ENCODE measurements around the gene SFTPD. TPM values are rescaled to one million over a fixed set of nuclear protein-coding genes. Genes with fewer than 3 reads are reported as not detected.

The SFTPD gene
- total RNA-seq, 1 donor from 2014 or later = not detected

- peaks cover 13% of the 10 kb centered on the region for H3K27me3 ChIP-seq (ENCODE audit: control insufficient read depth, insufficient read depth, low read length)
- TF ChIP-seq CTCF (IDR thresholded peaks at IDR 0.05; ENCODE audit: insufficient read depth, low read length, poor library complexity, severe bottlenecking) = no peak
- H3K4me3 ChIP-seq (ENCODE audit: low read depth, low read length) = no peak overlapping the region
- H3K36me3 ChIP-seq (ENCODE audit: control insufficient read depth, insufficient read depth, low read length) = no peaks in the 10 kb centered on the region
- DNase-seq (ENCODE audit: low read depth) = peak; percentile 51
These were observed 35.9 kb upstream of the SFTPD start for GRCh38 chr10:79984851-79985250.

- TF ChIP-seq CTCF (IDR thresholded peaks at IDR 0.05; ENCODE audit: insufficient read depth, low read length, poor library complexity, severe bottlenecking) = no peak
- Histone ChIP-seq H3K36me3 (ENCODE audit: control insufficient read depth, insufficient read depth, low read length) (no peaks in the 10 kb centered on the region), H3K4me3 (ENCODE audit: low read depth, low read length) (no peak overlapping the region), H3K27me3 (ENCODE audit: control insufficient read depth, insufficient read depth, low read length) (peaks cover 13% of the 10 kb centered on the region)
- DNase-seq (ENCODE audit: low read depth) = no peak
These were observed 34.5 kb upstream of the SFTPD start for GRCh38 chr10:79983286-79983909.

- no peak for TF ChIP-seq CTCF (IDR thresholded peaks at IDR 0.05; ENCODE audit: insufficient read depth, low read length, poor library complexity, severe bottlenecking)
- Histone ChIP-seq H3K4me3 (ENCODE audit: low read depth, low read length) (no peak overlapping the region), H3K27me3 (ENCODE audit: control insufficient read depth, insufficient read depth, low read length) (peaks cover 13% of the 10 kb centered on the region), H3K36me3 (ENCODE audit: control insufficient read depth, insufficient read depth, low read length) (no peaks in the 10 kb centered on the region)
- DNase-seq (ENCODE audit: low read depth) = no peak
These were observed 34.0 kb upstream of the SFTPD start for GRCh38 chr10:79982861-79983260.

GRCh38 chr10:79982362-79982800 lies 33.5 kb upstream of the SFTPD start:
- H3K36me3 ChIP-seq (ENCODE audit: control insufficient read depth, insufficient read depth, low read length) = no peaks in the 10 kb centered on the region
- H3K4me3 ChIP-seq (ENCODE audit: low read depth, low read length) = peak overlapping the region; percentile 63
- no peak for DNase-seq (ENCODE audit: low read depth)
- peaks cover 13% of the 10 kb centered on the region for H3K27me3 ChIP-seq (ENCODE audit: control insufficient read depth, insufficient read depth, low read length)
- no peak for TF ChIP-seq CTCF (IDR thresholded peaks at IDR 0.05; ENCODE audit: insufficient read depth, low read length, poor library complexity, severe bottlenecking)

- H3K4me3 ChIP-seq (ENCODE audit: low read depth, low read length) = peak overlapping the region; percentile 63
- H3K36me3 ChIP-seq (ENCODE audit: control insufficient read depth, insufficient read depth, low read length) = no peaks in the 10 kb centered on the region
- no peak for DNase-seq (ENCODE audit: low read depth)
- no peak for TF ChIP-seq CTCF (IDR thresholded peaks at IDR 0.05; ENCODE audit: insufficient read depth, low read length, poor library complexity, severe bottlenecking)
- peaks cover 13% of the 10 kb centered on the region for H3K27me3 ChIP-seq (ENCODE audit: control insufficient read depth, insufficient read depth, low read length)
These were observed 32.8 kb upstream of the SFTPD start for GRCh38 chr10:79981450-79982361.
